ACHN (cell line): ENCODE measurements around the gene SHISA6.

Experiments used
- DNase-seq: peaks from one replicate; pipeline ENCODE4 v3.0.0-alpha.2; 2015
- in situ Hi-C: cut with HindIII; loops from 2 replicates; pipeline ENCODE4 v1.10.0; 2017; ENCODE audit warnings: low sequenced_read_pairs, low pct_ligation_motif_present, low pct_unique_long_range_greater_than_20kb

SHISA6 gene

GRCh38 chr17:11252146-11252545 is 11.1 kb downstream of the SHISA6 start:
- no peak for DNase-seq
- in situ Hi-C loops = no loop called here

- in situ Hi-C loops = no loop called here
- no peak for DNase-seq
Observed at GRCh38 chr17:11256877-11257276, 15.9 kb downstream of the SHISA6 start.

GRCh38 chr17:11264183-11264871 is 23.3 kb downstream of the SHISA6 start:
- DNase-seq = peak; percentile 6
- in situ Hi-C loops = no loop called here

GRCh38 chr17:11267999-11268575 is 27.1 kb downstream of the SHISA6 start:
- in situ Hi-C loops = no loop called here
- no peak for DNase-seq

DNA sequence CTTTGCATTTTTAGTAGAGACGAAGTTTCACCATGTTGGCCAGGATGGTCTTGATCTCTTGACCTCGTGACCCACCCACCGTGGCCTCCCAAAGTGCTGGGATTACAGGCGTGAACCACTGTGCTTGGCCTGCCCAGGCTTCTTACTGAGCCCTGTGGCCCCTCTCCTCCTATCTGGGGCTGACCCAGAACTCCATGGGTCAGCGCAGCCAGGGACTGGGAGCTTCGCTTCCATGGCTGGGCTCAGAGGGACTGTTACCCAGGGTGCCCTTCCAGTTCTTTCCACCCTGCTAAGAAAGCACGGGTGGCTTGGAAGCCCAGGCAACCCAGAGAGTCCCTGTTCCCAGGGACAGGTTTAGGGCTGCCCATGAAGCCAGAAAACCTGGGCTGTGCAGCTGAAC is 28.2 kb downstream of the SHISA6 start:
- in situ Hi-C loops = no loop called here
- no peak for DNase-seq

DNA sequence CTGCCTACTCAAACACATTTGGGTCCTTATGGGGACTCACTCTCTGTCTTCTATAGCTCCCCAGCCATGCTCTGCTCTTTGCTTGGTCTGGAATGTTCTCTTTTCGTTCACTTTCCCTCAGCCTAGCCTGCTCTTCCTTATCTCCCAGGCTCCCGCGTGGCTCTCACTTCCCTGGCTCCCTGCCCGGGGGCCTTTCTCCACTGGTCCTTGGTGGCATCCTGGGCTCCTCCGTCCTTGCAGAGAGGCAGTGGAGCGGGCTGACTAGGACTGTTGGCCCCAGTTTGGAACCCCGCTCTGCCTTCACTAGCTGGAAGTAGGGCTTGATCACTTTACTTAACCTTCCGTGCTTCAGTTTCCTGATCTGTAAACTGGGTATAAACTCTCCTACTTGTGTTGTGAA is 31.2 kb downstream of the SHISA6 start:
- no peak for DNase-seq
- in situ Hi-C loops = no loop called here

GRCh38 chr17:11273596-11273995 is 32.6 kb downstream of the SHISA6 start:
- in situ Hi-C loops = no loop called here
- no peak for DNase-seq

DNA sequence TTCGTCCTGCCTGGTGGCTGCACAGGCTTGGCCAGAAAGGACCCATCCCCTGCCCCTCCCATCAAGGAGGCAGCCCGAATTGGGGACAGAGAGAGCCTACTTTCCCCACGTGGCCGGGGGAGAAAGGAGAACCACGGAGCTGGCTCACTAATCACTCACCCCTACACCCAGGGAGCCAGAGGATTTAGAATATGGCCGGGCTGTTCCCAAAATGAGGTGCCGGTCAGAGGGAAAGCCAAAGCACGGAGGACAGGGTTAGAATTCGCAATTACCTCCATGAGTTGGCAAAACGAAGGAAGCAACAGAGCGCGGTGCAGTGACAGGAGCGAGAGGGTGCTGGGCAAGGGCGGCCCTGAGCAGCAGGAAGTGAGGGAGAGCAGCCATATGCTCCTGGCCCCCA is 33.1 kb downstream of the SHISA6 start:
- in situ Hi-C loops = no loop called here
- no peak for DNase-seq

DNA sequence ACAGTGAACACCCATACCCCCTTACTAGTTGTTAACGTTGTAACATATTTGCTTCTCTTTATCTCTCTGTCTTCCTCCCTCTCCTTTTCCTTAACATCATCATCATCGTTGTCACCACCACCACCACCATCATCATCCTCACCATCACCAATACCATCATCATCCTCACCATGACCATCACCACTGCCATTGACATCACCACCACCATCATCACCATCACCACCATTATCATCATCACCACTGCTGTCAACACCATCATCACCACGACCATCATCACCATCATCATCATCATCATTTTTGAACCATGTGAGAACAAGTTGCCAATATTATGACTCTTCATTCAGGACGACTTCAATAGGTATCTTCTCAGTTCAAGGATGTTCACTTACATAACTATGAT is 35.5 kb downstream of the SHISA6 start:
- no peak for DNase-seq
- in situ Hi-C loops = no loop called here

- no peak for DNase-seq
- in situ Hi-C loops = no loop called here
Observed at GRCh38 chr17:11278186-11278991, 37.4 kb downstream of the SHISA6 start.

DNA sequence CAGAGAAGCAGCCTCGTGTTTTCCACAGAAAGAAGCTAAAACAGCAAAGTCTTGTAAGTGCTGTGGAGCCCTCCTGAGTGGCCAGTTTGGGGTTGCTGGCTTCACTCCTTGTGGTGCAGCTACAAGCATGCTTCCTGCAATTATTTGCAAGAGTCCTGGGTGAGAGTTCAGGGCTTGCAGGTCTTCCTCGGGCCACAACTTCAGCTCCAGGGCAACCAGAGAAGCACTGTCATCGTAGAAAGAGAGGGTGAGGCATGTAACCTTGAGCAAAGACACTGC is 37.9 kb downstream of the SHISA6 start:
- in situ Hi-C loops = no loop called here
- no peak for DNase-seq

- in situ Hi-C loops = no loop called here
- DNase-seq = no peak
Observed at GRCh38 chr17:11279776-11280344, 38.8 kb downstream of the SHISA6 start.

DNA sequence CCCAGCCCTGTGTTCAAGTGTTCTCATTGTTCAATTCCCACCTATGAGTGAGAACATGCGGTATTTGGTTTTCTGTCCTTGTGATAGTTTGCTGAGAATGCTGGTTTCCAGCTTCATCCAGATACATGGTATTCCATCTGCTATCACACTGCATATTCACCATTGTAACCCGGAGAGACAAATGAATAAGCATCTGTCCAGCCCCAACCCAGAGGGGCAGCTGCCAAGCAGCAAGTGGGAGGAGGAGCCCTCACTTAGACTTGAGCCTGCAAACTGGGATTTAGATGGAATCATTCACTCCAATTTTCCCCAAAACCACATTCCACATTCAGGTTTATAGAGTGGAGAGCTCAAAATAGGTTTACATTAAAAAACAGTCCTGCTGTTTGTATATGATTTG is 41.6 kb downstream of the SHISA6 start:
- in situ Hi-C loops = no loop called here
- DNase-seq = no peak

- no peak for DNase-seq
- in situ Hi-C loops = no loop called here
Observed at GRCh38 chr17:11284811-11285210, 43.8 kb downstream of the SHISA6 start.

DNA sequence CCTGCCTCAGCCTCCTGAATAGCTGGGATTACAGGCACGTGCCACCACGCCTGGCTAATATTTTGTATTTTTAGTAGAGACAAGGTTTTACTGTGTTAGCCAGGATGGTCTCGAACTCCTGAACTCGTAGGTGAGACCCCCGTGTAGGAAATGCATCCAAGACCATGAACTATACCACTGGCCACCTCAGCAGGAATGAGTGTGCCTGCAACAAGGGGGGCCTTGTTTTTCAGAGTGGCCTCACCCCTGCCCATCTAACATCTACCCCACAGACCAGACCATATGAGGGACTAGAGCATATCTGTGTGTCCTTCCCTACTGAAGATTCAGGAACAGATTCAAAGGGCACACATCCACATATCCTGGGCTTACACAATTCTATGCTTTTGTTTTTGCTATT is 44.9 kb downstream of the SHISA6 start:
- no peak for DNase-seq
- in situ Hi-C loops = no loop called here

DNA sequence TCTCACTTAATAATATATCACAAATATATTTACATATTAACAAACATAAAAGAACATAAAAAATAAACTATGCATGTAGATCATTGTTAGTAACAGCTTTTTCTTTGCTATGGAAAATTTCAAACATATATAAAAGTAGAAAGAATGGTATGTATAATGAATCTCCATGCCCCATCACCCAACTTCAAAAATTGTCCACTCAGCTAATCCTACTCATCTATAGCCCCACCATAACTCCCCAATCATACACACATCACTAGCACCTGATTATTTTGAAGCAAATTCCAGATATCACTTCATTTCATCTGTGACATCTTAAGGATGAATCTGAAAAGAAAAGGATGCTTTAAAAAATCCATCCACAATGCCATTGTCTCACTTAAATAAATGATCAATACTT is 46.8 kb downstream of the SHISA6 start:
- DNase-seq = no peak
- in situ Hi-C loops = no loop called here

DNA sequence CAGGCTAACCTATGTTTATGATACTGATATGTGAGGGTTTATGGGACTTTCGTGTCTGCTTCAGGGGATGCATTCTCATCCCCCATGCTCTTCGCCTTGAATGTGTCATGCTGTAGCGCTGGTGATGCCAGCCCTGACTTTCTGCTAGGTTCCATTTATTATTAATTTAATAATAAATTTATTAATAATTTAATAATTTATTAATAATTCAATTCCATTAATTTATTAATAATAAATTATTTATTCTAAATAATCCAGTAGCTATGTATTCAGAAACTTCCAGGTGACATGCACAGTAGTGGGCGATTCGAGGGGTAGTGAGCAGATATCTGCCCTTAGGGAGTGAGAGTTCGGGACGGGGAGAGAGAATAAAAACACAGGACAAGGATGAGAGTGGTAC is 49.8 kb downstream of the SHISA6 start:
- no peak for DNase-seq
- in situ Hi-C loops = no loop called here

- DNase-seq = no peak
- in situ Hi-C loops = no loop called here
Observed at GRCh38 chr17:11292491-11292890, 51.5 kb downstream of the SHISA6 start.

DNA sequence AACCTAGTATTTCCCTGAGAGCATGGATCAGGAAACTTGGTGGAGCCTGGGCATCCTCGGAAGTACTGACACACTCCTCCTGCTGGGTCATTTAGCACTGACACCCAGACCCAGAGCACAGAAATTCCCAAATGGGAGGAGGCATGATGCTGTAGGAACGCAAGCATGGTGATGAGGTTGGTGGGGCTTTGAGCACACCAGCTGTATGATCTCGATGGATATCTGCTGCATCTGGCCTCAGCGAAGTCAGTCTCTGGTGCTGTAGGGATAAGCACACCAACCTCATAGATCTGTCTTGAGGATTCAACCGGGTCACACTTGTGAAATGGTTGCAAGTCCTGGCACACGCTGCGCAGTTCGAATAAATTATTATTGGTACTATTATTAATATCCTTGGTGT is 52.5 kb downstream of the SHISA6 start:
- in situ Hi-C loops = no loop called here
- DNase-seq = no peak

GRCh38 chr17:11294826-11295225 is 53.8 kb downstream of the SHISA6 start:
- no peak for DNase-seq
- in situ Hi-C loops = no loop called here
